DOHH2 (cell line): ENCODE measurements around the gene CEP290.

Source experiments
- H3F3A ChIP-seq: fragments of 200-600 bp; sonication (generic), shearing (Covaris generic); 2 replicates; pipeline ENCODE4 v1.6.0; 2016; ENCODE audit warnings: antibody characterized with exemption, mild to moderate bottlenecking; ENCODE audit not compliant: control insufficient read depth, insufficient read depth
- H3K27ac ChIP-seq: fragments of 200-600 bp; sonication (generic); 2 replicates; pipeline ENCODE4 v1.5.1; 2014; ENCODE audit warnings: low read depth, mild to moderate bottlenecking, low read length, moderate library complexity
- H3K27me3 ChIP-seq: fragments of 200-600 bp; sonication (generic); 2 replicates; pipeline ENCODE4 v1.6.1; 2014; ENCODE audit warnings: mild to moderate bottlenecking, low read length, mixed read lengths; ENCODE audit not compliant: control insufficient read depth
- H3K36me3 ChIP-seq: fragments of 200-600 bp; sonication (generic); 2 replicates; pipeline ENCODE4 v1.6.1; 2014; ENCODE audit warnings: mild to moderate bottlenecking, low read length, moderate library complexity, mixed read lengths; ENCODE audit not compliant: control insufficient read depth
- H3K4me1 ChIP-seq: fragments of 200-600 bp; sonication (generic); 2 replicates; pipeline ENCODE4 v1.6.1; 2014; ENCODE audit warnings: mild to moderate bottlenecking, low read length, mixed read lengths; ENCODE audit not compliant: control insufficient read depth
- H3K4me2 ChIP-seq: fragments of 200-600 bp; sonication (generic); 2 replicates; pipeline ENCODE4 v1.6.0; 2014; ENCODE audit warnings: mild to moderate bottlenecking, low read length, moderate library complexity
- H3K4me3 ChIP-seq: fragments of 200-600 bp; sonication (generic); 2 replicates; pipeline ENCODE4 v1.5.1; 2014; ENCODE audit warnings: mild to moderate bottlenecking, low read length, mixed read lengths
- H3K79me2 ChIP-seq: fragments of 200-600 bp; sonication (generic); 2 replicates; pipeline ENCODE4 v1.6.1; 2014; ENCODE audit warnings: mild to moderate bottlenecking, low read length, mixed read lengths; ENCODE audit not compliant: control insufficient read depth
- H3K9me2 ChIP-seq: fragments of 200-600 bp; sonication (generic); replicated peaks from 2 replicates; pipeline ENCODE4 v1.6.1; 2014; ENCODE audit warnings: mild to moderate bottlenecking, low read length, mixed read lengths; ENCODE audit not compliant: control insufficient read depth
- H3K9me3 ChIP-seq: fragments of 200-600 bp; sonication (generic); 2 replicates; pipeline ENCODE4 v1.6.1; 2014; ENCODE audit warnings: antibody characterized with exemption, low read length, mixed read lengths; ENCODE audit not compliant: control insufficient read depth, insufficient read depth
- H4K20me1 ChIP-seq: fragments of 200-600 bp; sonication (generic); 2 replicates; pipeline ENCODE4 v1.6.0; 2014; ENCODE audit warnings: low read depth, mild to moderate bottlenecking, antibody characterized with exemption, low read length, moderate library complexity; ENCODE audit not compliant: control insufficient read depth, insufficient read depth
- EZH2phosphoT487 ChIP-seq: fragments of 200-600 bp; sonication (generic); IDR thresholded peaks from 2 replicates; pipeline ENCODE4 v1.6.1; 2017; ENCODE audit warnings: borderline replicate concordance, mild to moderate bottlenecking, antibody characterized with exemption, low read length, moderate library complexity, mixed read lengths
- TF ChIP-seq, protein P1 (sequence below): fragments of 200-600 bp; sonication (generic); IDR thresholded peaks from one replicate; pipeline ENCODE4 v1.5.1; 2014; ENCODE audit warnings: antibody characterized with exemption, mild to moderate bottlenecking, low read depth, low read length; ENCODE audit not compliant: poor library complexity, severe bottlenecking

CEP290 gene

DNA sequence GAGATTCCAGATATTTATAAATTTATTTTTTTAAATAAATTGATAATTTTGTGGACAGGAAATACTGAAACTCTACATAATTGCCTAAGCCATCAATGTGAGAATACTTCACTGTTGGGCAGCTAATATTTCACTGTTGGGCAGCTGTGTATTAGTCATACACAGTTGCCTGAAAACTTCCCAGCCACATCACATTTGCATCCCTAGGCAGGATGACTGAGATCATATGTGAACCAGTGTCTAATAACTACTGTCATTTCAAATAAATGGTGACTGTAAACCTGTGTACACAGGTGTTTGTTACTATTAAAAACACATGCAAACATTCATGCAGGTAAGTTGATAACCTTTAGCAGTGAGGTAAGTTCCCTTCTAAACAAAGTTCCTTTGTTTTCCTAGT, 44.1 kb upstream of the CEP290 start:
- no peaks in the 10 kb centered on the region for H3K4me1 ChIP-seq
- H3K4me3 ChIP-seq: no peak overlapping the region
- H3K27me3 ChIP-seq: no peaks in the 10 kb centered on the region
- H3K27ac ChIP-seq: no peak overlapping the region
- H3K79me2 ChIP-seq: no peaks in the 10 kb centered on the region
- H3K9me2 ChIP-seq: no peaks in the 10 kb centered on the region; the same call in 1 of the 2 replicates
- H3K9me3 ChIP-seq: no peaks in the 10 kb centered on the region
- H3K36me3 ChIP-seq: no peaks in the 10 kb centered on the region; the same call in 1 of the 2 replicates
- H4K20me1 ChIP-seq: no peaks in the 10 kb centered on the region
- no peaks in the 10 kb centered on the region for H3F3A ChIP-seq
- TF ChIP-seq, protein P1, sequence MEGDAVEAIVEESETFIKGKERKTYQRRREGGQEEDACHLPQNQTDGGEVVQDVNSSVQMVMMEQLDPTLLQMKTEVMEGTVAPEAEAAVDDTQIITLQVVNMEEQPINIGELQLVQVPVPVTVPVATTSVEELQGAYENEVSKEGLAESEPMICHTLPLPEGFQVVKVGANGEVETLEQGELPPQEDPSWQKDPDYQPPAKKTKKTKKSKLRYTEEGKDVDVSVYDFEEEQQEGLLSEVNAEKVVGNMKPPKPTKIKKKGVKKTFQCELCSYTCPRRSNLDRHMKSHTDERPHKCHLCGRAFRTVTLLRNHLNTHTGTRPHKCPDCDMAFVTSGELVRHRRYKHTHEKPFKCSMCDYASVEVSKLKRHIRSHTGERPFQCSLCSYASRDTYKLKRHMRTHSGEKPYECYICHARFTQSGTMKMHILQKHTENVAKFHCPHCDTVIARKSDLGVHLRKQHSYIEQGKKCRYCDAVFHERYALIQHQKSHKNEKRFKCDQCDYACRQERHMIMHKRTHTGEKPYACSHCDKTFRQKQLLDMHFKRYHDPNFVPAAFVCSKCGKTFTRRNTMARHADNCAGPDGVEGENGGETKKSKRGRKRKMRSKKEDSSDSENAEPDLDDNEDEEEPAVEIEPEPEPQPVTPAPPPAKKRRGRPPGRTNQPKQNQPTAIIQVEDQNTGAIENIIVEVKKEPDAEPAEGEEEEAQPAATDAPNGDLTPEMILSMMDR: no peak
- TF ChIP-seq EZH2phosphoT487: no peak
- no peak overlapping the region for H3K4me2 ChIP-seq

- H3K36me3 ChIP-seq: no peaks in the 10 kb centered on the region; the same call in 1 of the 2 replicates
- H3K27ac ChIP-seq: no peak overlapping the region
- no peaks in the 10 kb centered on the region for H3K4me1 ChIP-seq
- H4K20me1 ChIP-seq: no peaks in the 10 kb centered on the region
- H3K4me2 ChIP-seq: no peak overlapping the region
- H3K27me3 ChIP-seq: no peaks in the 10 kb centered on the region
- H3K9me3 ChIP-seq: no peaks in the 10 kb centered on the region
- no peaks in the 10 kb centered on the region; the same call in 1 of the 2 replicates for H3K9me2 ChIP-seq
- no peak for TF ChIP-seq EZH2phosphoT487
- TF ChIP-seq, protein P1: no peak
- no peaks in the 10 kb centered on the region for H3K79me2 ChIP-seq
- no peak overlapping the region for H3K4me3 ChIP-seq
- H3F3A ChIP-seq: no peaks in the 10 kb centered on the region
These were observed 43.4 kb upstream of the CEP290 start for GRCh38 chr12:88185279-88185678.

- no peak for TF ChIP-seq EZH2phosphoT487
- TF ChIP-seq, protein P1: no peak
- H3K4me3 ChIP-seq: no peak overlapping the region
- no peaks in the 10 kb centered on the region for H3K79me2 ChIP-seq
- H3K27ac ChIP-seq: no peak overlapping the region
- H3K9me3 ChIP-seq: no peaks in the 10 kb centered on the region
- H4K20me1 ChIP-seq: no peaks in the 10 kb centered on the region
- H3K4me2 ChIP-seq: no peak overlapping the region
- peaks cover 4% of the 10 kb centered on the region; the same call in 1 of the 2 replicates for H3K36me3 ChIP-seq
- no peaks in the 10 kb centered on the region; the same call in 1 of the 2 replicates for H3K9me2 ChIP-seq
- no peaks in the 10 kb centered on the region for H3K27me3 ChIP-seq
- H3F3A ChIP-seq: no peaks in the 10 kb centered on the region
- no peaks in the 10 kb centered on the region for H3K4me1 ChIP-seq
These were observed 42.3 kb upstream of the CEP290 start for GRCh38 chr12:88184196-88184595.

DNA sequence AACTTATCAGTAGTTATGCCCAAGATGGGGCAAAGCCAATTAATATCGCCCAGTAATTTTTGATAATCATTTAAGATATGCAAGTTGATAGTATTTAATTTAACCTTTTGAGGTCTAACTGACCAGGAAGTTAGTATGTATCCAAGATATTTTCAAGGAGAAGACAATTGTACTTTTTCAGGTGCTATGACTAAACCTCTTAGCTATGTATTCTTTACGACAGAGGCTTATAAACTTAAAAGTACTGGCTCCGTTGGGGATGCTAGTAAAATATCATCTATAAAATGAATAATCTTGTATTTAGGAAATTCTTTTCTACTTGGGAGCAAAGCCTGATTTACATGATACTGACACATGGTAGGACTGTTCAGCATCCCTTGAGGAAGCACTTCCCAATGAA, 40.5 kb upstream of the CEP290 start:
- no peak overlapping the region for H3K4me2 ChIP-seq
- H3K9me2 ChIP-seq: no peaks in the 10 kb centered on the region
- no peak for TF ChIP-seq EZH2phosphoT487
- TF ChIP-seq, protein P1: no peak
- H4K20me1 ChIP-seq: no peaks in the 10 kb centered on the region
- H3K36me3 ChIP-seq: peaks cover 13% of the 10 kb centered on the region
- no peaks in the 10 kb centered on the region for H3K27me3 ChIP-seq
- H3F3A ChIP-seq: no peaks in the 10 kb centered on the region
- H3K27ac ChIP-seq: no peak overlapping the region
- H3K4me1 ChIP-seq: no peaks in the 10 kb centered on the region
- no peaks in the 10 kb centered on the region for H3K9me3 ChIP-seq
- H3K79me2 ChIP-seq: no peaks in the 10 kb centered on the region
- no peak overlapping the region for H3K4me3 ChIP-seq
